Midbrain (tissue), 1 donor: ENCODE measurements around the gene THSD7B.
"Not testable (repeated sequence)": the region's sequence is repeated elsewhere in the genome, so short reads cannot be mapped to it uniquely, and the experiment has no call there.

Source experiments
- DNase-seq: peaks from one replicate; lab custom pipeline; 2025; lab: John Stamatoyannopoulos, UW

THSD7B gene

DNA sequence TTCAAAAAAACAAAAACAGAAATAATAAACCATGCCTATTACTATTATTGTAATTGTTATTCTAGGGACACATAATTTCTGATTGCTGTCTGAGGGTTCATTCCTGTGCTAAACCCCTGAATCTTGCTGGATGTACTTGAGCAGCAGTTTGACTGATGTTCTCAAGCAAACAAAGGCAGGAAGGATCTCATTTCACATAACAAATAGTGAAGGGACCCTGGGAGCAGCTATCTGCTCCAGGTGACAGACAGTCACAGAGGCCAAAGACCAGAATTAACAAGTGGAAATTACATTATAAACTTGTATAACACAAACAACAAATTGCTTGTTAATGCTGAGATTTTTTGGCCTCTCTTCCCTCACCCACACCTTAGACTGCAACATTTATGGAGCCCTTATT lies 284.2 kb downstream of the THSD7B start:
- no peak for DNase-seq

DNA sequence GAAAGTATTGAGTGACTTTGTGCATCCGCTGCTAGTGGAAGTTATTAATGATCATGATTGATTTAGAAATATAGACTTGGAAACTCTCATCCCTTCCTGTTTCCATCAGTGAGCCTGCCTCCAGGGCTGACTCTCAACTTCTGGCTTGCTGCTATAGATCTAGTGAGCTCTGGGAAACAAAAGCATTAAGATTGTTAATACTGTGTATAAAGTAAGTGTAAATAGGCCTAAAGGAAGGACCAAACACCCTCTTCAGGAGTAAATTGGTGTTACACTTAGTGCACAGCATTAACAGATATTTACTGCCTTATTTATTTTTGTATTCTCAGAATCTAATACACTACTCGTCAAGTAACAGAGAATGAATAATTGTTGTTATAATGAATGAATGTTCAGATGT lies 285.6 kb downstream of the THSD7B start:
- DNase-seq, result no peak

DNA sequence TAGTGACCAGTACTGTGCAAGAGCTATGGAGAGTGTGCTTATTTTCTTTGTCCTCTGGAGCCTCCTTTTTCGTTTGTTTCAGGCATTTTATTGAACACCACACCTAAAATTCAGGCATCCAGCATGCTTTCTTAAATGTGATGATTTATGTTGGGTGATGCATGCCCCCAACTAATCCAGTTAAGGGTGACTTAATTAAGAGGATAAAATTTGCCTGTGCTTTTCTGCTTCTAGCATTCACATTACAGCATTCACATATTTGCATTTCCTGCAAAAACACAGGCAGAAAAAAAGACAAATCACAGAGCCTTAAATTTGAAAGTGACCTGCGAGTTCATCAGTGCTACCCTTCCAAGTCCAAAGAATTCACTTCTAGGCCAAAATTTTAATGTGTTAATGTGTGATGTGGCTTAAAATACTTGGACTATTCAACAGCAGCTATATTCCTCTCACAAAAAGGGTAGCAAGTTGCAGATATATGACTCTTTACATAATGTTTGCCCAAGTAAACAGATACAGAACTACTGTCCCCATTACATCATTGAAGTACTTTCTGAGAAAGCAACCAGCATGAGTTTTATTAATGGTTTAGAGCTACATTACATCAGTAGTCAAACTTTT lies 286.5 kb downstream of the THSD7B start:
- DNase-seq, result no peak

DNA sequence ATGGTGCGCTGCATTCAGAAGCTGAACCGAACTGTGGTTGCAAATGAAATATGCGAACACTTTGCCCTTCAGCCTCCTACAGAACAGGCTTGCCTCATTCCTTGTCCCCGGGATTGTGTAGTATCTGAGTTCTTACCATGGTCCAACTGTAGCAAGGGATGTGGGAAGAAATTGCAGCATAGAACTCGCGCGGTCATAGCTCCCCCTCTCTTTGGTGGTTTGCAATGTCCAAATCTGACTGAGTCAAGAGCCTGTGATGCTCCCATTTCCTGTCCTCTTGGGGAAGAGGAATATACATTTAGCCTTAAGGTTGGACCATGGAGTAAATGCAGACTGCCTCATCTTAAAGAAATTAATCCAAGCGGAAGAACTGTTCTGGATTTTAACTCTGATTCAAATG lies 291.4 kb downstream of the THSD7B start:
- no peak for DNase-seq

DNA sequence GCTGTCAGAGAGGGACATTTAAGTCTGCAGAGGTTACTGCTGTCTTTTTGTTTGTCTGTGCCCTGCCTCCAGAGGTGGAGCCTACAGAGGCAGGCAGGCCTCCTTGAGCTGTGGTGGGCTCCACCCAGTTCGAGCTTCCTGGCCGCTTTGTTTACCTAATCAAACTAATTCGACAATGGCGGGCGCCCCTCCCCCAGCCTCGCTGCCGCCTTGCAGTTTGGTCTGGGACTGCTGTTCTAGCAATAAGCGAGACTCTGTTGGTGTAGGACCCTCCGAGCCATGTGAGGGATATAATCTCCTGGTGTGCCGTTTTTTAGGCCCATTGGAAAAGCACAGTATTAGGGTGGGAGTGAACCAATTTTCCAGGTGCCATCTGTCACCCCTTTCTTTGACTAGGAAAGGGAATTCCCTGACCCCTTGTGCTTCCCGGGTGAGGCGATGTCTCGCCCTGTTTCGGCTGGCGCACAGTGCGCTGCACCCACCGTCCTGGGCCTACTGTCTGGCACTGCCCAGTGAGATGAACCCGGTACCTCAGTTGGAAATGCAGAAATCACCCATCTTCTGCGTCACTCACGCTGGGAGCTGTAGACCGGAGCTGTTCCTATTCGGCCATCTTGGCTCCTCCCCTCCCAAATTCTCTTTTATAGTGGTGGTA lies 310.9 kb downstream of the THSD7B start:
- DNase-seq, result not testable (repeated sequence)

DNA sequence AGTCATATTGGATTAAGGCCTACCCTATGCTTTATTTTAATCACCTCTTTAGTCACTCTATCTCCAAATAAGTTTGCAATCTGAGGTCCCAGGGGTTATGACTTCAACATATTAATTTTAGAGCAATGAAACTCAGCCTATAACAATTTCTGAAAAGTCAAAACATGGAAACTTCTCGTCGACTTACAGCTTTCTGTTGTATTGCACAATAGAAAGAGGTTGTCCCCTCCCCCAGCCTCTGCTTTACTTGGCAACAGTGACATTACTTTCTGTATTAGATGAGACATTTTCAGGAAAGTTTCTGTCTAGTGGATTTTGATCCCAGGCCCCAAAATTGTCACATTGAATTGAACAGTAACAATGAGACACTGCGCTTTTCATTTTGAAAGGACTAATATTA lies 326.4 kb downstream of the THSD7B start:
- no peak for DNase-seq

DNA sequence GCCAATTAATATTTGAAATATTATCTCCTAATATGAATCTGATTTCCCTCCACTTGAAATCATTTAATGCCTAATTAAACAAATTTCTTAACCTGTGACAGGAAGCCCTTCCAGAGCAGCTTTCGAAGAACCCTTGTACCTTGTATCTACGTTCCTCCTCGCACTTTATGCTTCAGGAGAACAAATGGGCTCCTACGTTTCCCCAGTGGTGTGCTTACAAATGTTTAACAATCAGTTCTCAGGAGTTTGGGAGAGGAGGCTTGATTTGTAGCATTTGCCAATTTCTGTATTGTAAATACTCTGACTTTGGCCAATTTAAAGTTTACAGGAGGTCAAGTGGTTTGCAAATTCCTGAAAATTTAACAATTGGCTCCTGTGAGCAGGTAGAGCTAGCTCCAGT lies 327.8 kb downstream of the THSD7B start:
- DNase-seq, result no peak

DNA sequence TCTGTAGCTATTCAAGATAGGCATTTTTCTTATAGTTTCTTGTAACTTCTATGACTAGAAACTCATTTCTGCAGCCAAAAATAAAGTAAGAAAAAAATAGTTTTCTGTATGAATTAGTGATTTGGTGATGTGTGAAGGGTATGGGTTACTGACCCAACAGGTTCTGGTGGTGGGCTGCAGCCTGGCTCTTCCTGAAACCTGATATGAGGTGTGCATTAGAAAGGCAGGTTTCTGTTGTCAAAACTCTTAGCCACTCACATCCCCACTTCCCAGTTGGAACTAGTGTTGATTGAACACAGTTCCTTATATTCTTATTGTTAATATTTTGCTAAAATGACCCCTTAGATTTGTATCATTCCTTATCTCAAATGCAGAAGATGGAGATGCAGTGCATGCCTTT lies 330.8 kb downstream of the THSD7B start:
- DNase-seq, result no peak

DNA sequence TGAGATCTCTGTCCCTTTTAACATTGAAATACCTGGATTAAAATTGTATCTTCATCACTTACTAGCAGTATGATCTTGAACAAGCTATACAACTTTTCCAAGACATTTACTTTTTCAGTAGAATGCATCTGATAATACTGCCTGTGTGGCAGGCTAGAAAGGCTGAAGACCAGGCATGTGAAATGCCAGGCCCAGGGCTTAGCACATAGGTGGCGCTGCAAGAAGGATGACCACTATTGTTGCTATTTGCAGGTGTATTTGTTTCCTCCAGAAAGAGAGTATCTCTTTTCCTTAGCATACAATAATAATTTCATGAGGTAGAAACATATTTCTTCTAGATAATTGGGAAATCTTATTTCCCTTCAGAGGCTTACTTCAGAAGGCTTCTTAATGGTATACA lies 331.3 kb downstream of the THSD7B start:
- no peak for DNase-seq

DNA sequence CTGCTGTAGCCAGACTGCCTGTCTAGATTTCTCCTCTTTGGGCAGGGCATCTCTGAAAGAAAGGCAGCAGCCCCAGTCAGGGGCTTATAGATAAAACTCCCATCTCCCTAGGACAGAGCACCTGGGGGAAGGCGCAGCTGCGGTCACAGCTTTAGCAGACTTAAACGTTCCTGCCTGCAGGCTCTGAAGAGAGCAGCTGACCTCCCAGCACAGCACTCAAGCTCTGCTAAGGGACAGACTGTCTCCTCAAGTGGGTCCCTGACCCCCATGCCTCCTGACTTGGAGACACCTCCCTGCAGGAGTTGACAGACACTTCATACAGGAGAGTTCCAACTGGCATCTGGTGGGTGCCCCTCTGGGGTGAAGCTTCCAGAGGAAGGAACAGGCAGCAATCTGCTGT lies 336.5 kb downstream of the THSD7B start:
- not testable (repeated sequence) for DNase-seq

DNA sequence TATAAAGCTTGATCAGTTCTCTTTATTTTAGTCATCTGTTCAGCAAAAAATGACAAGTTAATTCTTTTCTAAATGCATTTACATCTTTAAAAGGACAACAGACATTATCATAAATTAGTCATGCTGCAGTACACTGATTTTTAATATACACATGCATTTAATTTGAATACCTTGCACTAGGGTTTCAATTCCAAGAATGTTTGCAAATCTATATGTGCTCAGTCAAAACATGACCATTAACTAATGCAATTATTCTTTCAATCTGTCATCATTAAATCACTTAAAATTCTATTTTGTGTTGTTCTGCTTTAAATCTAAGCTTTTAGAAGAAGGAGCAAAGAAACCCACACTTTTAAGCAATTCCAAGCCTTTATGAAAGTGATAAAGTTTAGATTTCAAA lies 342.6 kb downstream of the THSD7B start:
- no peak for DNase-seq

DNA sequence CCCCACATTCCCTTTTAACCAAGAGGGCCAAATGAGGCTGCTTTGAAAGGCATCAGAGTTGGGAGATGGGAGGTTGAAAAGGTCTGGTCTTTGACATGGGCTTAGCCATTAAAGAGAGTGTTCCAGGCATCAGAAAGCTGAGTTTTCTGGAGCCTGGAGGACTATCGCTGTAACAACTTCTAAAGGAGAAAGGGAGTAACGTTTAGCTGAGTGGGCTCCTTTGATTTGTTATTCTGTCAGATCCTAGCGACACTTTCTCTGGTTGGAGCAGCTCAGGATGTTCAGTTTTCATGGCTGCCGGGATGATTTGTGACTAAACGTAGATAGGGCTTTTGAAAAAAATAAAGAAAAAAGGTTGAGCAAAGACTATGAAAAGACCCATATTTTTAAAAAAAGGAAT lies 346.6 kb downstream of the THSD7B start:
- DNase-seq, result no peak

DNA sequence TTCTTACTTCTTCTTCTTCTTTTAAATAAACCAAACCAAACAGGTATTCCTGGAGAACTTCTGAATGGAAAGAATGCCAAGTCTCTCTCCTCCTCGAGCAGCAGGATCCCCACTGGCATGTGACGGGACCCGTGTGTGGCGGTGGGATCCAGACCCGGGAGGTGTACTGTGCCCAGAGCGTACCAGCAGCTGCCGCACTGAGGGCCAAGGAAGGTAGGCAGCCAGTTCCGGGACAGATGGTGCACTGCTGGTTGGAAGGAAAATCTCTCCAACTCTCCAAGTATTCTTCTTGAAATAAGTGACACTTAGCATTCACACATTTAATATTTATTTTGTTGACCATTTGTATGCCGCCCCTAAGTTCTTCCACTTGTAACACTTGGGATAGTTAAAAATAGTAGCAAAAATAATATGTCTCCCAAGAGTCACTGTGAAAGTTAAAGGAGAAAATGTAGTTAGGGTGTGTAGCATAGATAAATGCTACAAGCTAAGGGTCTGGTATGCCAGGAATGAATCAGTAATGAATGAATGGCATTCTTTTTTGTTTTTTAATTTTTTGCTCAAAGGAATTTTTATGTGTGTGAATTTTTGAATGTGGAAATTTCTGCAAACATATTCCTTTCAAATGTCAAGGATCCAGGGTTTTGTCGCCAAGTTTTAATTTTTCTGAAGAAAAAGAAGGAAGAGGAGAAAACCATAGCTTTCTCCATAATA lies 349.9 kb downstream of the THSD7B start:
- DNase-seq, result no peak

DNA sequence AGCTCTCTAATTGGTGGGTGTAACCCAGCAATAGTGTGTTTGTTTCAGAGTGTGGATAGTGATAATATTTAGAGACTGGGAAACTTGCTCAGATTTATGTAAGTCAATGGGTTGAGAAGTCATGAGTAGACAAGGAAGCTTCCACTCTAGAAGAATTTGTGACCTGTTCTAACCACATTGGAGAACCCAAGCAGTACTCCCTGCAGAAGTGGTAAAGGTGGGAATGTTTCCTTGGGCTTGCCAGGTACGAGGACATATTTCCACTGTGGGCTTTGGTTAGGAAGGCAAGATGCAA lies 350.4 kb downstream of the THSD7B start:
- DNase-seq, result no peak

DNA sequence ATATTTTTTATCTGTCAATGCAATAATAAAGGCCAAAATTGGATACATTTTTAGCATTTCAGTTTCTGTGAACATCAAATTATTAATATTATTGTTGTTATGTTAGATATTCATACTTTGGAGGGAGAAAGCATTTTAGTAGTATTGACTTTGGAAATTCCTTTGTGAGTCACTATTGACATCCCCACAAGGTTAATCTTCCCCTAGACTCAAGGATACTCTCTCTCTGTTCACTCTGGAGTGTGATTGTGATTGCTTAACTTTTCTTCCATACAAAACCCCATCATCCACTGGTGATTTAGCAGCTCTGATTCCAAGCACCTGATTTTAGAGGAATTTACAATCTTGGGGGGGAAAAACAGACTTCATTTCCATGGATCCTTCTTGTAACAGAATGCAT lies 352.0 kb downstream of the THSD7B start:
- no peak for DNase-seq

DNA sequence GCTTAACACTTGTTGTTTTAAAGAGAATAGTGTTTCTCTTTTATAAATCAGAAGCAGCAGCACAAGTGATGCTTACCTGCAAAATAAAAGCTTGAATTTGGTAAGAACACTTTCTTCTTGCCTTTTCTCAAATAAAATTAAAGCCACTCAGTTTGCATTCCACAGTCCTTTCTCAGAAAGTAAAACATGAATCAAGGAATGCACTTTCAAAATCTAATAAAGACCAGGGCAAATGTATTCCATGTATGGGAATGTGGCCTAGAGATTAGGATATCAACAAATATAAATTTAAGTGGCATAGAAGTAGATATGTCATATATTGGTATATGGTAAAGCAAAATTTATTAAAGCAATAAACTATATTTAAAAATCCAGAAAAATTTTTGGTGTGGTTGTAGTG lies 352.8 kb downstream of the THSD7B start:
- DNase-seq, result no peak

DNA sequence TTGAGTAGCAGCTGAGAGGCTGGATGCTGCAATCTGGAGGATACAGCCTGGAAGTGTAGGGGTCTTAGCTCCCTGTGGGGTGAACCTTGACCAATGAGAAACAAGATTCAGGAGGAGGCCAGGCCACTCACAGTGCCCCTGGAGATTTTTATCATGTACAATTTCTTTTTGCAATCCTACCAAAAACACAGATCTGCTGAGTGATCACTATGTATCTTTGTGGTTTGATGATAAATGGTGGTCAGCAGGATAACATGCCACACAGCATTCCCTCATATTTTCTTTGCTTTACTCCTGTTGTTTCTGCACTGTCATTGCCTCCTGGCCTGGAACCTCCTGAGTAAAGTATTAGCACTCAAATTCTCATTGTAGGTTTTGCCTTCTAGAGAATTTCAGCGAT lies 357.9 kb downstream of the THSD7B start:
- DNase-seq, result no peak

DNA sequence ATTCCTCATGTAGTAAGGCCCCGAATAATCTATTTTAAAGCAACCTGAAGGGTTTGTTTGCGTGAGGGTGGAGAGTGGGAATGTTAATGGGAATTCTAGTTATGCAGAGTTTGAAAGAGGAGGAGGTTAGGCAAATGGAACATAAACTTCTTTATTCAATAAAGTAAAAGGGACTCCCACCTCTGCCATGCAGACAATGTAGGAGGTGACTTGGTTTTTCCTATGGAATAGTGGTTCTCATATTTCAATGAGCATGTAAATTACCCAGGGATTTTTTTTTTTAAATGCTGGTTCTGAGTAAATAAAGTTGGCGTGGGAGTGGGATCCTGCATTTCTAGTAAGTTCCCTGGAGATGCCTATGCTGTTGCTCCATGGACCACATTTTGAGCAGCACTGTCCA lies 367.9 kb downstream of the THSD7B start:
- no peak for DNase-seq

DNA sequence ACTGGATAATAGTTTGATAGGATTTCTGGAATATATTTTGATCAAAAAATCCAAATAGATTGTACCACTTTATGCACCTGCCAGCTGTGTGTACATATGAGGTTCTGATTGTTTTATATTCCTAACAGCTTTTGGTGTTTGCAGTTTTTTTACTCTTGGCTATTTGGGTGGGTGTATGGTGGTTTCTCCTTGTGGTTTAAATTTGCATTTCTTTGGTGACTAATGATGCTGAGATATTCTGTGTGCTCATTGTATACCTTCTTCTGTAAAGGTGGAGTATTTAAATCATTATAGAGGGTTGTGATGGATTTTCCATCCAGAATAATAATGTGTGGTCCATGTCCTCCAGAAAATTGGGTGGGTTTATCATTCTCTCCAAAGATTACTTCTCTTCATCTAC lies 372.9 kb downstream of the THSD7B start:
- DNase-seq, result no peak

DNA sequence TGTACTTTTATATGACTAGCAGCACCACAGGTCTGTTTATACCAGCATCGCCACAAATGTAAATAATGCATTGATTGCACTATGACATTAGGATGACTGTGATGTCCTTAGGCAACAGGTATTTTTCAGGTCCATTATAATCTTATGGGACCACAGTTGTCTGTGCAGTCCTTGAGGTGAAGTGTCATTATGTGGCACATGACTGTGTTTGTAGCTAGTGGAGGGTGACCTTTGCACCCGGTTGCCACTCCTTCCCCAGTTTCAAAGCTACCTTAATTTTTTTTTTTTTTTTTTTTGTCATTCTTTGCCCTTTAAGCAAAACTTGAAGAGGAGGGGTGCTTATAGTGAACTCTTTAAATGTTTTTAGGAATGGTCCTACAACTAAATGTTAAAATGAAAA lies 386.4 kb downstream of the THSD7B start:
- DNase-seq, result no peak

DNA sequence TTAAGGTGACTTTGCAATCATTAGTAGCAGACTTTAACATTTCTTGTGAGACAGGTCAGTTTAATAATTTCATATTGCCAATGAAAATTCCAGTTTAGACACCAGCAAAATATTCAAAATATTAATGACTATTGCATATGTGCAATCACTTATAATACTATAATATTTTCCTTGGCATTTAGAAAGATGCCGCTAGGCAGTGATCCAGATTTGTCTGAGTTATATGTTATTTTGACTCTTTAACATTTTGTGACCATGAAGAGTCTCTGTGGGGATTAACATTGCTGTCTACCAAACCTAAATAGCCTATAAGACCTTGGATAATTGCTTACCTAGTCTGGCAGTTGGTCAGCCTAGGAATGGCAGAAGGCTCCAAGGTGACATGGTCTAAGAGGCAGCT lies 389.6 kb downstream of the THSD7B start:
- no peak for DNase-seq

DNA sequence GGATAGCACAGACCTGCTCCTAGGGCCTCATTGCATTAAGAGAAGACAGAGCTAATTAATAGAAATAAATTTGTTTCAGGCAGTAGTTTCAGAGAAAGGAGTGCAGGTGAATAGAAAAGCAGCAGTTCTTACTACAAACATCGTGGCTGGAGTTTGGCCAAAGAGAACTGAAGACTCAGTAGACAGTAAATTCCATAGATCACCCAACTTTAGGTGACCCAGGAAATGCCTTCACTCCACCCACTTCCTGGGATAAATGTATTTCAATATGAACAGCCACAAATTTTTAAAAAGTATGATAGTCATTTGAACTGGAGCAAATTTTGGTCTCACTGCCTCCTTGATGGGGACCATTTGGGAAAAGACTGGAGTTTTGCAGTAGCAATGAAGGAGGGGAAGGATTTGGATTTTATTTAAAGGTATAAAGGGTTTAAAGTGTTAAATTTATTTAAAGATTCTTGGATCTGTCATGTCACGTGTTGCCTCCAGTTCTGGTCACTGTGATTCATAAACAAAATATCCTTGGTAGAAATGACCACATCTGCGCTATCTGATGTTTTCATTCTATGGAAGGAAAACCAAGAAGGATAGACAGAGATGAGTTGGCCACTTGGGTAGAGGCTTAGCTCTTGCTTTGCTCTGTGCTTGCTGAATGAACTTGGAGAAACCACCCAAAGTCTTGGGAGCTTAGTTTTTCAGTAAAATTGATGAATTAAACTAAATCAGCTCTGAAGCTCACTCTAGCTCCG lies 390.2 kb downstream of the THSD7B start:
- DNase-seq, result no peak

DNA sequence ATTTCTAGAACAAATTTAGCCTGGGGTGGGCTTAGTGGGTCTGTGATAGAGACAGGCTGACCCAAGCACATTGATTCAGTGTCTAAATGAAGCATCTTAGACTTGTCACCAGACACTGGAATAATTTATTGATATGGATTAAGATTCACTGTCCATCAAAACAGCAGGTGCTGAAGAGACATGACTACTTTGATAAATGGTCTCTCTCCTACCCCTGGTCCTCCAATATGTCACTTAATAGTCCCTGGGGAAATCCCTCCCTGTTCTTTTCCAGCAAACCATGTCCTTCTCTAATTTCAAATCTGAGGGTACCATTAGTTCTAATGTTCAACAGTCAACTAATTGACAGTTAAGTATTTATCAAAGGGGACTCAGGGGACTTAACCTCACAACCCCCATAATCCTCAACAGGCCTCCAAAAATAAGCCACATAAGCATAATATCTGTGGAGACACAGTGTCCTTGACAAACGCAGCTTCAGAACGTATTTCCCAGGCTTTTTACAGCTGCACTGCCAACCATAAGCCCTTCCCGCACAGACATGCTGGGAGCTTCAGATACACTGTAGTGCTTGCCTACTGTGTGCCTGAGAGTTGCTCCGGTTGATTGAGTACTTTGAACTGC lies 391.0 kb downstream of the THSD7B start:
- no peak for DNase-seq
